Common myeloid progenitor, CD34-positive (primary cell): ENCODE measurements around the gene CRBN.
A peak's percentile ranks its signal among the peaks of the same experiment; 100 is the strongest.

Experiments used
- CTCF ChIA-PET: fragments of 350-600 bp; sonication (Branson Sonifier 250); formaldehyde crosslinking; loops from one replicate; lab custom pipeline; 2021; ENCODE audit warnings: antibody characterized with exemption; lab: Charles Lee
- POLR2A ChIA-PET: fragments of 350-600 bp; sonication (Branson Sonifier 250); formaldehyde crosslinking; loops from one replicate; lab custom pipeline; 2021; ENCODE audit warnings: antibody characterized with exemption; lab: Charles Lee
- DNase-seq, 3 donors: peaks; one replicate each; pipeline versions ENCODE4 v3.0.0 to v3.0.0-alpha.2; 2013
- H3K27ac ChIP-seq, 2 experiments: 1 replicate in 1 of 2; 2 replicates in 1 of 2; pipeline ENCODE4 v1.7.0; 2013; ENCODE audit warnings: inconsistent platforms in 2 of 2, low read length in 2 of 2, mild to moderate bottlenecking in 2 of 2, low read depth in 1 of 2, moderate library complexity in 1 of 2; ENCODE audit not compliant: severe bottlenecking in 2 of 2, insufficient read depth in 1 of 2, poor library complexity in 1 of 2
- H3K27me3 ChIP-seq, 5 experiments: replicated peaks in 2 of 5; 1 replicate in 3 of 5; 2 replicates in 2 of 5; pipeline versions ENCODE4 v1.6.1 to v1.7.0; 2013; ENCODE audit warnings: low read length in 4 of 5, mild to moderate bottlenecking in 2 of 5, moderate library complexity in 2 of 5, inconsistent platforms in 1 of 5; ENCODE audit not compliant: insufficient read depth in 5 of 5, control insufficient read depth in 4 of 5
- H3K36me3 ChIP-seq, 4 experiments: 1 replicate in 2 of 4; 2 replicates in 2 of 4; pipeline versions ENCODE4 v1.6.1 to v1.7.0; 2013; ENCODE audit warnings: low read length in 3 of 4, control low read depth in 1 of 4, mild to moderate bottlenecking in 1 of 4; ENCODE audit not compliant: control insufficient read depth in 4 of 4, insufficient read depth in 4 of 4
- H3K4me1 ChIP-seq, 4 experiments: 1 replicate in 3 of 4; 2 replicates in 1 of 4; pipeline versions ENCODE4 v1.6.1 to v1.7.1; 2013; ENCODE audit warnings: low read length in 3 of 4, mild to moderate bottlenecking in 3 of 4, control low read depth in 1 of 4, inconsistent platforms in 1 of 4, moderate library complexity in 1 of 4; ENCODE audit not compliant: control insufficient read depth in 4 of 4, insufficient read depth in 4 of 4; ENCODE audit errors: control extremely low read depth in 1 of 4
- H3K4me3 ChIP-seq, 7 experiments: 1 replicate in 4 of 7; 2 replicates in 3 of 7; pipeline versions ENCODE4 v1.5.1 to v1.7.0; 2013; ENCODE audit warnings: mild to moderate bottlenecking in 7 of 7, low read length in 6 of 7, moderate library complexity in 6 of 7, inconsistent platforms in 2 of 7, low read depth in 2 of 7, control low read depth in 1 of 7; ENCODE audit not compliant: insufficient read depth in 4 of 7, control insufficient read depth in 1 of 7; ENCODE audit errors: extremely low read depth in 1 of 7
- H3K9me3 ChIP-seq, 5 experiments: 1 replicate in 4 of 5; 2 replicates in 1 of 5; pipeline versions ENCODE4 v1.6.1 to v1.7.1; 2013; ENCODE audit warnings: low read length in 4 of 5, mild to moderate bottlenecking in 2 of 5, inconsistent platforms in 1 of 5, low read depth in 1 of 5, moderate library complexity in 1 of 5; ENCODE audit not compliant: control insufficient read depth in 4 of 5, insufficient read depth in 2 of 5; ENCODE audit errors: control extremely low read depth in 1 of 5
- WGBS: methylation state at CpG from one replicate; pipeline ENCODE4 v1.1.5; 2013; ENCODE audit not compliant: insufficient coverage; 5-methylcytosine and 5-hydroxymethylcytosine counted together

Gene CRBN

DNA sequence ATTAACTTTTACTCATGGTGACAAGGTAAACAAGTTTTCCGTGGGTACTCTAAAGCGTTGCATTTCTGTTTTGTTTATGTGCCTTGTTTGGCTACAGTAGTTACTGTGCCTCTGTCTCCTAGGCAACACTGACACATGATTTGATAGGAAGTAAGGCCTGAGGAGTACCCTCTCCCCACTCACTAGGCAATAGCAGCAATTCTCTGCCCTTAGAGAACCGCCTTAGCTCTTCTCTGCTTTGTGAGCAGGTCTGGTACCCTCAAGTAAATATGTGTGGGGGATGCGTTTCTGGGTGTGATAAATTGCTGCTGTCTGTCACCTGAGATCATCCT lies 69.2 kb downstream of the CRBN start, which contains the start of gene IL5RA:
Gene IL5RA (minus strand): TSS at position 76 of the 332 bp plus-strand sequence. CDS start 5,390 bp downstream, outside the sequence.
- Histone ChIP-seq H3K27me3 (no peaks in the 10 kb centered on the region), H3K9me3 (no peaks in the 10 kb centered on the region), H3K4me1 (peaks cover 0 to 2% (median 0%) of the 10 kb centered on the region in 4 experiments), H3K4me3 (peak within 1 kb of the TSS in 1 of 7 experiments; percentile 10), H3K36me3 (no peaks in the 10 kb centered on the region), H3K27ac (peak within 1 kb of the TSS; percentile 40 to 71)
- CTCF ChIA-PET: no interaction called here
- WGBS: 86% methylated on average over 1 of the region's 4 CpGs
- DNase-seq: peak; percentile 47 to 88 (median 83)
- POLR2A ChIA-PET: no interaction called here

DNA sequence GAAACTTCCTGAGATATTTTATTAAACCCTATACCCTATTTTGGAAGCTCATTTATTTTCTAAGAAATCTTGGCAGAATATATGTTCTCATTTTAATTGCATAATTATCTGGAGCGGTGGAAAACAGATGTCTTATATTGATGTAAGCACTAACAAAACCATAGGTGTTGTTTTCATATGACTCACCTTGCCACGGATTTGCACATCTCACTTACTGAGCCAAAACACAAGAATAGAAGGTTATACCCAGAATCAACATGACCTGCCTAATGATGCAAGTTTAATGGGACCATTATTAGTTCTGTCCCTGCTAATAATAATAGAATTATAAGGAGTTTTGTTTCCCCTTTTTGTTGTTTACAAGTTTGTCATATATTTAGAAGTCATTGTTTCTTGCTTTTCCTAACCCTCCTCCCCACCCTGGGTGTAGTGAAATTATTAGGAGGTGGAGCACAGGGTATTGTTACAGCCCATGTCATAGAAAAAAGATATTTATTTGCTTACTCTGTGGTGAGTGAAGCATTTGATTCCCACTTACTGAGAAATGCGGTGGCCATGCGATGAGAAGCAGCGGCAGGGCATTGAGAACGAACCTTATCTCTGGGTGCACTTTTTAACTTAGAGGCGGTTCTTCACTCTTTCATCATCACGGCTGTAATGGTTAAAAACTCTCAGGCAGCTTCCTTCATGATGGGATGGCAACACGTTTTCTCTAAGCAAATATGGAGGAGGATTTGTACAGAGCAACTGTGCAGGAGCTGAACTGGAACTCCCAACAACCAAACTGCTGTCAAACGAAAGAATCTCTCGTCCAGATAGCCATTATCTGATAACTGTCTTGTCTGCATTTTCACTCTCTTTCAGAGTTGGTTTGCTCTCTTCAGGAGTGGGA lies 69.8 kb downstream of the CRBN start:
- DNase-seq: peak in 2 of 3 donors; percentile 9 to 48
- Histone ChIP-seq H3K27ac (peak overlapping the region; percentile 40 to 71), H3K4me1 (peaks cover 0 to 2% (median 0%) of the 10 kb centered on the region in 4 experiments), H3K36me3 (no peaks in the 10 kb centered on the region), H3K9me3 (no peaks in the 10 kb centered on the region), H3K27me3 (no peaks in the 10 kb centered on the region), H3K4me3 (peak overlapping the region in 1 of 7 experiments; percentile 10)
- CTCF ChIA-PET: no interaction called here
- POLR2A ChIA-PET: no interaction called here
- WGBS: 88% methylated on average over 6 of the region's 11 CpGs

DNA sequence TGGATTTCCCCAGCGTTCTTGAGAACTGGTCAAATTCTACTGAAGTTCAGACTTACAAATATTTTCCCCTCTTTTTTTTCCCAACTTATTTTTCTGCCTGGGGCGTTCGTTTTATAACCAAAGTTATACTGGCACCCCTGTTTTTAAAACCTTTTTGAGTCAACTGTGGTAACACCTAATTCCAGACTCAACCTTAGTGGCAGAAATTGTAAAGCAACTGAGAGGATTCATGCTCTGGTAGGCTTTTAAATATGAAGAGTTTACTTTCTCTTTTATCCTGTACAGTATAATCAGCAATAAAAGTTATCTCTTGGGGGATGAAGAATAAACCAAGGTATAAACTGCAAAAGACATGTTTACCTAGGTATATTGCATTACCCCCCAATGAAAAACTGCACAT lies 71.6 kb downstream of the CRBN start:
- no peaks in the 10 kb centered on the region for H3K27me3 ChIP-seq
- no peak for DNase-seq
- no peak overlapping the region for H3K4me3 ChIP-seq
- no CpG with 5 or more reads among the region's 3 CpGs for WGBS
- POLR2A ChIA-PET: no interaction called here
- CTCF ChIA-PET: no interaction called here
- no peaks in the 10 kb centered on the region for H3K36me3 ChIP-seq
- no peaks in the 10 kb centered on the region for H3K9me3 ChIP-seq
- H3K27ac ChIP-seq: no peak overlapping the region
- H3K4me1 ChIP-seq: peaks cover 0 to 2% (median 0%) of the 10 kb centered on the region in 4 experiments

DNA sequence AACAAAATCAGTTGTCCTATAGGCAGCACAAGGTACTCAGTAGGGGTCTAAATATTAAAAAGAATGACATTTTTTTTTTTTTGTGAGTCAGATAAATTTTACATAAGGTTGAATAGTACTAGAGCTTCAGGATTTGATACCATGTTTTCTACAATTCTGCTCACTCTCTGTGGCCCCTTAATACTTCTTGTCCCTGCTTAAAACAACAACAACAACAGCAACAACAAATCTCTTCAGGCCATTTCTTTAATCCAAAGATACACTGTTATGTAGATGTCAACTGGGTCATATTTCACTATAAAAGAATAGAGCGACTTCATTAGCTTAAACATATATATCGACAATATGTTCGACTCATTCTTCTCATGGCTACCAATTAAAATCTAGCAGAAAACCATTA lies 72.3 kb downstream of the CRBN start:
- no CpG with 5 or more reads among the region's 3 CpGs for WGBS
- ChIA-PET CTCF (interaction anchor here (0.6 kb wide), 2 partner anchors 12 to 103 kb away, joined by 3 read pairs; no protein-coding TSS in a partner anchor), POLR2A (no interaction called here)
- H3K4me1 ChIP-seq: peaks cover 0 to 2% (median 0%) of the 10 kb centered on the region in 4 experiments
- H3K4me3 ChIP-seq: no peak overlapping the region
- H3K9me3 ChIP-seq: no peaks in the 10 kb centered on the region
- no peak for DNase-seq
- H3K27me3 ChIP-seq: no peaks in the 10 kb centered on the region
- H3K36me3 ChIP-seq: no peaks in the 10 kb centered on the region
- no peak overlapping the region for H3K27ac ChIP-seq

DNA sequence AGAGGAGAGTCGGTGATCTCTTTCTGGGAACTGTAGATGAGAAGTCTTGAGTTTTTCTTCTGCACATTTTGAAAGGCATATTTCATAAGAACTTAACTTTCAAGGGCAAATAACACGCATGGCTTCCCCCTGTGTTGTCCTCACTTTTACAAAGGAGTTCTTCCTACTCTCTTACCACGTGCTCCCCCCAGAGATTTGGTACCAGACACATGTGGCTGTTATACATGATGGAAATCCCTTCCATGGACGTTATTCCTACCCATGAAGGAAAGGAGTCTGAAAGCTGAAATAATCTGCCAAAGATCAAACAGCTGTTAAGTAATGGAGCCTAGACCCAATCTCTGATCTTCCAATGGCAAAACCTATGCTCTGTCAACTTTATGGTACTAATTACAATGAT lies 73.7 kb downstream of the CRBN start:
- no peak overlapping the region for H3K27ac ChIP-seq
- H3K9me3 ChIP-seq: no peaks in the 10 kb centered on the region
- DNase-seq: no peak
- no peak overlapping the region for H3K4me3 ChIP-seq
- peaks cover 0 to 2% (median 0%) of the 10 kb centered on the region in 4 experiments for H3K4me1 ChIP-seq
- H3K36me3 ChIP-seq: no peaks in the 10 kb centered on the region
- no peaks in the 10 kb centered on the region for H3K27me3 ChIP-seq
- CTCF ChIA-PET: no interaction called here
- POLR2A ChIA-PET: interaction anchor here (0.6 kb wide), 1 partner anchor 140 kb away, joined by 3 read pairs; no protein-coding TSS in a partner anchor
- WGBS: 89% methylated on average over 3 of the region's 4 CpGs

DNA sequence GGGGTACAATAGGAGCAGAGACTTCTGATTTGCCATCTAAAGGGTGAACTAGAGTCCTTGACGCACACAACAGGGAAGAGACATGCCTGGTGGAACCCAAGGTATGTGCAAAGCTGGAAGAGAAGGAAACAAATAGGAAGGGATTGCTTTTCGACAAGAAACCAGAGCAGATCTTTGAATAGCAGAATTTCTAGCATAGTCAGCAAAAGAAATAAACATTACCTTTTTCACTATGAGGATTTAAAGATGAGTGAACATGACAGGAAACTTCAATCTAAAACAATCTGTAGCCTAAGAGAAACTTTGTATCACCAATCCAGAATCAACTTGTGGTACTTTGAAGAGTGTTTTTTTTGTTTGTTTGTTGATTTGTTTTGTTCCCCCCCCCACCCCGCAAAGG lies 74.2 kb downstream of the CRBN start:
- H3K27ac ChIP-seq: no peak overlapping the region
- no peak for DNase-seq
- no peaks in the 10 kb centered on the region for H3K4me1 ChIP-seq
- H3K9me3 ChIP-seq: no peaks in the 10 kb centered on the region
- ChIA-PET CTCF (no interaction called here), POLR2A (interaction anchor here (0.6 kb wide), 1 partner anchor 139 kb away, joined by 3 read pairs; no protein-coding TSS in a partner anchor)
- H3K27me3 ChIP-seq: no peaks in the 10 kb centered on the region
- no peak overlapping the region for H3K4me3 ChIP-seq
- WGBS: 100% methylated on average over 1 of the region's 3 CpGs
- no peaks in the 10 kb centered on the region for H3K36me3 ChIP-seq

DNA sequence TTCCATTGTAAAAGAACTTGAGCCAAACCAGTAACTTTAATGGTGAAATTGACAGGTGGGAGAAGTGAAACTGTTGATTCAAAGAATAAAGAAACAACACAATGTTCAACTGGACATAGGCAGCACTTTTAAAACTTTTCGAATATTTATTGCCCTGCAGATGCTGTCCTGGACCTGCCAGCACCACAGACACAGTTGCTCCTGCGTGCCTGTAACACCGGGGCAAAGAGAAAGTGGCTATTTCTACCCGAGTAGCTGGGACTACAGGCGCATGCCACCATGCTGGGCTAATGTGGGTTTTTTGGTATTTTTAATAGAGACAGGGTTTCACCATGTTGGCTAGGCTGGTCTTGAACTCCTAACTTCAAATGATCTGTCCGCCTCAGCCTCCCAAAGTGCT lies 76.7 kb downstream of the CRBN start:
- Histone ChIP-seq H3K4me1 (no peaks in the 10 kb centered on the region), H3K27ac (no peak overlapping the region), H3K36me3 (no peaks in the 10 kb centered on the region), H3K9me3 (no peaks in the 10 kb centered on the region), H3K4me3 (no peak overlapping the region), H3K27me3 (no peaks in the 10 kb centered on the region)
- 95% methylated on average over 5 of the region's 6 CpGs for WGBS
- DNase-seq: no peak
- ChIA-PET POLR2A (no interaction called here), CTCF (no interaction called here)
